ENCODE results near the gene SLC25A23. TPM values are rescaled to one million over a fixed set of nuclear protein-coding genes. Genes with fewer than 3 reads are reported as not detected.

SLC25A23 gene
- total and polyA plus RNA-seq, 2 of the 4 experiments (the other 2 are of a cell fraction) = 7.0 to 7.6 TPM

DNA sequence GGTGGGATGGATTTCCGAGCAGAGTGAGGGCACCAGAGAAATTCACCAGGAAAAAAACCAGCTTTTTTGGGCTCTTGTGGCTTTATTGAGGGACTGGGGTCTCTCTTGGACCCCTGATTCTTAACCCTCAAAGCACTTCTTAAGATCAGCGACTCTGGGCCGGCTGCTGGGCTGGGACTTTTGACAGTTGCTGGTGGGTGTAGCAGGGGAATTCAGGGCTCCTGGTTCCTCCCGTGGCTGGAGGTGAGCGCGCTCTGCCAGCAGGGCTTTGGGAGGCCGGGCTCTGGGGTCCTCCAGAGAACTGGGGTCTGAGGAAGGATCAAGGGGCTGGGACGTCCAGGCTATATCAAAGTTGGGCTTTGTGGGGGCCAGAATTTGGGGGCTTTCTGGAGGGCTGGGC, 7.8 kb upstream of the SLC25A23 start:
- Histone ChIP-seq H3K4me3 (ENCODE audit: insufficient read depth, low read depth, low read length) (no peak overlapping the region), H3K14ac (replicated peaks; ENCODE audit: low read depth, low read length) (no peak overlapping the region), H4K8ac (ENCODE audit: low read depth in 2 of 2, low read length in 2 of 2) (no peak overlapping the region), H3K27me3 (ENCODE audit: control insufficient read depth, insufficient read depth, low read length) (peaks cover 29% of the 10 kb centered on the region), H4K20me1 (ENCODE audit: insufficient read depth, low read length) (no peaks in the 10 kb centered on the region), H3K9ac (ENCODE audit: low read depth, low read length) (no peak overlapping the region), H2AK9ac (replicated peaks; ENCODE audit: low read depth, low read length, poor library complexity) (no peak overlapping the region), H3K79me1 (ENCODE audit: low read depth in 1 of 2, low read length in 2 of 2) (no peaks in the 10 kb centered on the region), H3K9me1 (ENCODE audit: insufficient read depth, low read length) (no peaks in the 10 kb centered on the region), H2BK15ac (ENCODE audit: low read depth, low read length) (no peak overlapping the region), H2BK20ac (ENCODE audit: low read depth, low read length) (no peak overlapping the region), H3K4ac (ENCODE audit: low read depth, low read length) (no peak overlapping the region), H3K56ac (ENCODE audit: extremely low read depth, insufficient read depth, low read length) (no peak overlapping the region), H2BK5ac (ENCODE audit: low read depth, low read length, poor library complexity, severe bottlenecking) (no peak overlapping the region), H3K4me1 (ENCODE audit: control insufficient read depth, insufficient read depth, low read length) (no peaks in the 10 kb centered on the region), H2BK120ac (ENCODE audit: low read depth, low read length) (no peak overlapping the region), H3K27ac (ENCODE audit: insufficient read depth, low read length) (no peak overlapping the region), H3K4me2 (ENCODE audit: low read depth, low read length) (no peak overlapping the region), H3K18ac (ENCODE audit: low read depth, low read length) (no peak overlapping the region), H3K23ac (ENCODE audit: low read depth, low read length) (no peak overlapping the region), H2AFZ (replicated peaks; ENCODE audit: low read length, poor library complexity) (no peak overlapping the region), H4K91ac (ENCODE audit: insufficient read depth, low read depth, low read length) (no peak overlapping the region), H4K5ac (ENCODE audit: low read depth, low read length) (no peak overlapping the region), H2AK5ac (ENCODE audit: low read depth, low read length) (no peak overlapping the region), H3K36me3 (ENCODE audit: control insufficient read depth, insufficient read depth, low read length) (no peaks in the 10 kb centered on the region), H3K9me3 (ENCODE audit: control insufficient read depth, insufficient read depth, low read length) (no peaks in the 10 kb centered on the region)
- TF ChIP-seq NFE2L2 (IDR thresholded peaks at IDR 0.05; ENCODE audit: low read depth, low read length) = no peak
- in situ Hi-C loops (cut with MboI; ENCODE audit: low sequenced_read_pairs) = no loop called here
- dilution Hi-C loops (cut with HindIII; ENCODE audit: low sequenced_read_pairs, unreplicated experiment) = no loop called here
- DNase-seq (no peak), ATAC-seq (ENCODE audit: low read depth) (no peak)
- ChIA-PET CTCF (no interaction called here), POLR2A (ENCODE audit: unreplicated experiment) (no interaction called here)
- no TSS peak for BruUV-seq (replicated peaks)
- intact Hi-C loops (cut with micrococcal nuclease) = no loop called here
- WGBS, 2 experiments (ENCODE audit: extremely low coverage in 2 of 2, insufficient read length in 1 of 2) = 20% methylated on average over 2 of the region's 8 CpGs; no CpG with 5 or more reads in 1 of the 2 experiments
